Measurements from ENCODE around the gene CIAO2A.
"Not testable (repeated sequence)": the region's sequence is repeated elsewhere in the genome, so short reads cannot be mapped to it uniquely, and the experiment has no call there.

Gene CIAO2A

GRCh38 chr15:64111679-64112050, 18.0 kb upstream of the CIAO2A start:
- no peak for DNase-seq

DNA sequence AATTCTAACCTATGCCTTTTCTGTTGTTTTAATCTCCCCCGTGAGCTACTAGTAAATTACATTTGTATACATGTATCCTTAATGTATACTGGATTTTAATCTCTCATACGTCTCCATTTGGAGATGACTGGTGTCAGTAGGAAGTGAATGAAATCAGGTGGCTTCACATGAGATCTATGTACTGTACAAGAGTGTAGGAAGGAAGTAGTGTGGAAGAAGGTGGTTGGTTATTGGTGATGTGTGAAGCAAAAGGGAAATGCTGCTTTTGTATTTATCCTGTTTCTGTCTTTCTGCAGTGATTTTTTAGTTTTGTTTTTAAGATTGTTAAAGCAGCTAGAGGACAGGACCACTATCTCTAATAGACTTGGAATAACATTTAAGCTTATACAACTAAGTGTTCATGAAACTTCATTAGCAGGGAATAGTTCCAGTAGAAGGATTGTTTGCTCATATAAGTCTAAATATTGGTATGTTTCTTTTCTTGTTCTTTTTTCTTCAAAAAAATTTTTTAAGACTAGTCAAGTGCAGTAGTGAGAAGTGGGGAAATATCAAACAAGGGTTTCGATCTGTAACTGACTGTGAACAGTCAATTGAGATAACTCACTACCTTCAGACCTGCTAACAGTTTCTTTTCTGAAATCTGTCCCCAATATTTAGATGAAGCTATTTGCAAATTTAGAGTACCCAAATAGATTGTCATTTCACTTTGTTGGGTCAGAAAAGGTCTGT, 17.5 kb upstream of the CIAO2A start:
- DNase-seq = no peak

DNA sequence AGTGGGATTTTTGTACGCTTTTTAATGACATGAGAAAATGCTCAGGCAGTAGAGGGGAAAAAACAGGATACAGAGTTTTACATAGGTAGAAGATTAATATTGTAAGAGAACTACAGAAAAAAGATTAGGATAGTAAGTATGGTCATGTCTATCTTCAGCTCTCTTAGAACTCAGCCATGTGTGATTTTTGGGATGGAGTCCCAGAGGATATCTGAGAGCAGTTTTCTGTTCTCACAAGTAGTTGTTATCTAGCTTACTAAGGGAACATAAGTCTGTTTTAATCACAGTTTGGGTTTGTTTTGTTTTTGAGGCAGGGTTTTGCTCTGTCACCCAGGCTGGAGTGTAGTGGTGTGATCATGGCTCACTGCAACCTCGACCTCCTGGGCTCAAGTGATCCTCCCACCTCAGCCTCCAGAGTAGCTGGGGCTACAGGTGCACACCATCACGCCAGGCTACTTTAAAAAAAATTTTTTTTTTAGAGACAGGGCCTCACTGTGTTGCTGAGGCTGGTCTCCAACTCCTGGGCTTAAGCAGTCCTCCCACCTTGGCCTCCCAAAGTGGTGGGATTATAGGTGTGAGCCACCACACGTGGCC, 16.6 kb upstream of the CIAO2A start:
- not testable (repeated sequence) for DNase-seq

GRCh38 chr15:64107337-64107736, 13.7 kb upstream of the CIAO2A start:
- DNase-seq = no peak

- DNase-seq = no peak
These were observed 11.6 kb upstream of the CIAO2A start for GRCh38 chr15:64105113-64105704.

GRCh38 chr15:64102497-64102896, 8.9 kb upstream of the CIAO2A start:
- no peak for DNase-seq

- no peak for DNase-seq
These were observed 7.3 kb upstream of the CIAO2A start for GRCh38 chr15:64100958-64101357.

DNA sequence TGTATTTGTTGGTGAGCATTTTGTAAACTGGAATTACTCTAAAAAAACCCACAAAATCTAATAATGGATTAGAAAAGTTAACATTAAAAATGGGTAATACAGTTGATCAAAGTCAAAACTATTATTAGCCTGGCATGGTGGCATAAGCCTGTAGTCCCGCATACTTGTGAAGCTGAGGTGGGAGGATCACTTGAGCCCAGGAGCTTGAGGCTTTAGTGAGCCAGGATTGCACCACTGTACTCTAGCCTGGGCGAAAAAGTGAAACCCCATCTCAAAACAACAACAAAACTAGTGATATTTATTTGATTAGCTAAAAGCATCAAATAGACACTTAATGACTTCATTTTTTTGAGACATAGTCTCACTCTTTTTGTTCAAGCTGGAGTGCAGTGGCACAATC, 5.7 kb upstream of the CIAO2A start:
- DNase-seq = no peak

DNA sequence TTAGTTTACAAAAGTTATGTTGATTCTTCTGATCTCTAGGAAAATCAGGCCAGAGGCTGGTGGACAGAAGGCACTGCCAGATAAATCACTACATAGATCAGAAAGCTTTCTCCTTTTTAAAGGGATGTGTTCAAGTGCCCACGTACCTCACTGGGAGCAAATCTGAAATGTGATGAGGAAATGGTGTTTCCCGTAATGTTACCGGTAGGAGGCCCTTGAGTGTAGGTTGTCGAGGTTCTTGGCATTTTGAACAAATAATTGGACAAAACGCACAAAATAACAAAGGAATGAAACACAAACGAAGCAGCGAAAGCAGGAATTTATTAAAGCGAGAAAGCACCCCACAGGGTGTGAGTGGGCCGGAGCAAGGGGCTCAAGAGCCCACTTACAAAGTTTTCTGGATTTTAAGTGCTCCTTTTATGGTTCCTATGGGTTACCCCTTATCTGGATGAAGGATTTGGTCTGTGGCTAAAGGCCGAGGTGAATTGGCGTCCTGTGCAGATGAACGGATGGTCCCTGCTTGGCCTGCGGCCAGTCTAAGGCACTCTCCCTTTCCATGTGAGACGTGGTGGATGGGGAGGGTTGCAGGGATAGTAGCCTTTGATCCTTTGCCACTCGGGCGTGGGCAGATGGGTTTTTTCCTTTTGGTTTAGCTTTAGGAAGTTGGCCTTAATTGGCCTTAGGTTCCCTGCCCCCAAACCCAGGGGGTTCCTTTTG, 3.2 kb upstream of the CIAO2A start:
- no peak for DNase-seq

GRCh38 chr15:64095795-64096667, 2.4 kb upstream of the CIAO2A start, which contains the start of gene SNX1:
SNX1 (plus strand) TSS chr15:64095982; CDS start chr15:64096014, 32 bp downstream.
- DNase-seq = peak; percentile 81

GRCh38 chr15:64095431-64095794, 1.8 kb upstream of the CIAO2A start:
- no peak for DNase-seq

DNA sequence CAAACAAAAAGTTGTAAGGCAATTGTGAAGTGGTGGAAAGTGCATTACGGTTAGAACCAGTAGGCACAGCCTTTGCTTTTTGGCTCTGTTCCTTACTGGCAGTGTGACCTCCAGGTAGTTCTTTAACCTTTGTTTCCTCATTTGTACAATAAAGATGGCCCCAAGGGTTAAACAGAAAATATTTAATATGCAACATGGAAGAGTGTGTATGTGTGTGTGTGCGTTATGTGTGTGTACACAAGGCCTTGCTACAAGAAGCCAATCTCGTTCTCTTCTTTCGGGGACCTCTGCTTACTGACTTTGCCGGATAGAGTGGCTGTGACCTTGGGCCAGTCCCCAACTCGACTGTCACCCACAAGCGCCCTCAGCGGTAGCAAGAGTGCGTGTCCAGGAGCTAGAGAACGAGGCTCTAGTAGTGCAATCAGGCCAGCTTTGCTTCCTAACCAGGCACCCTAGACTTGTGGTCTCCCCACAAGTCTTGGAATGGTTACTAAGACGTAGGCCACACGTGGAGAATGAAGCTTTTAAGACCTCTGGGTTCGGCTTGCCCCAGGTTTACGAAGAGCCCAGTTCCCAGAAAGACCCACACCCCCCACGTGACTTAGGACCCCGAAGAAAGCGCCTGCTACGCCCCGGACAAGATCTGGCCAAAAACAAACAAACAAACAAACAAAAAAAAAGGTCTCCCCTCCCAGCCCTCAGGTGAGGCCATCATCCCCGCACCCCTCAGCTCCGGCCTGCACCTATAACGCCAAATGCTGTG, 593 bp downstream of the CIAO2A start:
- peak; percentile 77 for DNase-seq

GRCh38 chr15:64092075-64092820, 1.4 kb downstream of the CIAO2A start:
- no peak for DNase-seq

DNA sequence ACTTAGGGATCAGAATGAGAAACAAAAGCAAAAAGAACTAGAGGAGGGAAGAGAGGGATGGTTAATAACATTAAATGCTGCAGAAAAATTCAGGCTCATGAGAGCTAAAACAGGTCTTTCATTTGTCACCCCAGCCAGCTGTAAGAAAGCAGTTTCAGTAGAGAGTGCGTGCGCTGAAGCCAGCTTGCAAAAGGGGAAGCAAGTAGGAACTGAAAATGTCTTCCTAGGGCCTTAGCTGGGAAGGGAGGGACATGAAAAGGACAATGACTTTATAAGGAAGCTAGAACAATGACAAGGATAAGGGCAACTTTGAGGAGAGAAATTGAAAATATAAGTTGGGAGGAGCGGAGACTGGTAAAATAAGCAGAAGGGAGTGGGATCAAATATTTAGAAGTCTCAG, 3.1 kb downstream of the CIAO2A start:
- no peak for DNase-seq

DNA sequence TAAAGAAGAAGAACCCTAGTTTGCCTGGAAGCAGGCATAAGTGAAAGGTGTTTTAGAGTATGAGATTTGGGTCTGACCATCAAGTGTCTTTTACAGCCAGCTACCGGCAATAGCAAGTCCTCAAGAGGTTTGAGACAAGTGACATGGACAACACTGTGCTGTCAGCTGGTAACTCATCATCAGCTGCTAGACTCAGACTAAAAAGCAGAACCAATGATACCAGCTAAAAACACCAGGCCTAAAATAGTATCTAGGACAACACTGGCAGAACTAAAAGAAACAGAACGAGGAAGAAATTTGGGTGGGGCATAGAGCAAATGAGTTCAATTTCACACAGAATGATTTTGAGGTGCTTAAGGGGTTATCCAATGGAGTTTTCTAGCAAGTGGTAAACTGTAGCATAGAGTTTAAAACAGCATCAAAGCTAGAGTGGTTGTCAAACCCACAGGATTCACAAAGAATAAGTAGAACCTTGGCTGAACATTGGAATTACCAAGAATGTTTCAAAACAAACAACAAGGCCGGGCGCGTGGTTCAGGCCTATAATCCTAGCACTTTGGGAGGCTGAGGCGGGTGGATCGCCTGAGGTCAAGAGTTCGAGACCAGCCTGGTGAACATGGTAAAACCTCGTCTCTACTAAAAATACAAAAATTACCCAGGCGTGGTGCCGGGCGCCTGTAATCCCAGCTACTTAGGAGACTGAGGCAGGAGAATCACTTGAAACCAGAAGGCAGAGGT, 3.9 kb downstream of the CIAO2A start:
- DNase-seq = no peak

GRCh38 chr15:64082757-64083156, 10.9 kb downstream of the CIAO2A start:
- DNase-seq = no peak

DNA sequence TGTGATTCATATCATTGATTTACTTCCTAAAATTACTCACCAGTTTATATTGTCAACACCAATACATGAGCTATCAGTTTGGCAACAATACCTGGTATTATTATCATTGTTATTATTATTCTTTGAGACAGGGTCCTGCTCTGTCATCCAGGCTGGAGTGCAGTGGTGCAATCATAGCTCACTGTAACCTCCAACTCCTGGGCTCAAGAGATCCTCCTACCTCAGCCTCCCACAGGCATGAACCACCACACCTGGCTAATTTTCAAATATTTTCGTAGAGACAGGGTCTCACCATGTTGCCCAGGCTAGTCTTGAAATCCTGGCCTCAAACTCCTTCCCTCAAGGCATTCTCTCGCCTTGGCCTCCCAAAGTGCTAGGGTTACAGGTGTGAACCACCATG, 20.1 kb downstream of the CIAO2A start:
- DNase-seq = not testable (repeated sequence)

- no peak for DNase-seq
These were observed 20.8 kb downstream of the CIAO2A start for GRCh38 chr15:64072812-64073211.

DNA sequence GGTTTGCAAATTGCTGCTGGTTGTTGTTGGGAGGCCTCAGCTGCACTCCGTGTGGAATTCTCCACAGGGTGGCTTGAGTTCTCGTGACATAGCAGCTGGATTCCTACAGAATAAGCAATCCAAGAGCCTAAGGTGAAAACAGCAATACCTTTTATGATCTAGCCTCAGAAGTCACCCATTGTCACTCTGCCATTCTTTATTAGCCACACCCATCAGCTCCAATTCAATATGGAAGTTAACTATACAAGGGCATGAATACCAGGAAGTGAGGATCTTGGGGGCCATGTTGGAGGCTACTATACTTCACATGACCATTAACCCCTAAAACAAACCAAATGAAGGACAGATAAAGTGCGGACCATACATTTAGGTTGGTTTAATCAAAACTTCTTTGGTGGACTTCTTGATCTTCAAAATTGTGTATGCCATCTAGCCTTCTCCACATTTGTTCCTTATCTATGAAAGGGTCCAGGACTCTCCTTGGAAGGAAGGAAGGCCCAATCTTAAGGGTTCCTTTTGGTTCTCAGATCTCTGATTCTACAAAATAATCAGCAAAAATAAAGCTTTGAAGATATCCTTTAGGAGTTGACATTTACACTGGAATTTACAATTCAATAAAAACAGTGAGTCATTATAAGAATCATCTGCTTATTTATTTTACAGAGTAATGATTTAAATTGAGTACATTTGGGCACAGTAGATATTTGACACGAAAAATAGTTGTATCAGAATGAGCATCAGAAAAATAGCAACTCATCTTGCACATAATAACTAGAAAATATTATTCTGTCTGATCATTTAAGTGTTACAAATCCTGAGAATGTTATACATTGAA, 21.5 kb downstream of the CIAO2A start:
- DNase-seq = no peak
